Neural progenitor cell (in vitro differentiated cells): ENCODE results near the gene PTPRN2.

ENCODE experiments used
- EZH2 ChIP-seq: fragments of 200-600 bp; sonication (generic); IDR thresholded peaks from 2 replicates; pipeline ENCODE4 v1.6.1; 2017; ENCODE audit warnings: antibody characterized with exemption, mild to moderate bottlenecking, moderate library complexity
- EZH2phosphoT487 ChIP-seq: fragments of 200-600 bp; sonication (generic); IDR thresholded peaks from 2 replicates; pipeline ENCODE4 v1.6.1; 2017; ENCODE audit warnings: antibody characterized with exemption
- TF ChIP-seq, protein P1 (sequence below): fragments of 200-600 bp; sonication (generic); IDR thresholded peaks from 2 replicates; pipeline ENCODE4 v1.5.1; 2017; ENCODE audit warnings: antibody characterized with exemption, mild to moderate bottlenecking

DNA sequence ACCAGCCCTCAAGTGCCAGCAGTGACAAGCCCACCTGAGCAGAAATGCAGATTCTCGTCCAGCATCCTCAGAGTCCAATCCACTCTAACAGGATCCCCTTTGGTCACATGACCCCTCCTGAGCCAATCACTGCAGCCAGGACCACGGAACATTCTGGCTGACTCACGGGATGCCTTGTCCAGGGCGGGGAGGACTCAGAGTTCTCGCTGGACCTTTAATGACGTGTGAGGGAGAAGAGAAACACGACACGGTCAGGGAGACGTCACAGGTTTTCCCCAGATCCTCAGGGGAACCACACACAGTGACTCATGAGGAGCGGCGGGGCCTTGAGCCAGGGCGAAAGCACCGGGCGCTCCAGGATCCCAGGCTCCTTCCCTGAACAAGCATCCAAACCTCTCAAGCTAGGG is 155.7 kb downstream of the PTPRN2 start:
- TF ChIP-seq, protein P1, sequence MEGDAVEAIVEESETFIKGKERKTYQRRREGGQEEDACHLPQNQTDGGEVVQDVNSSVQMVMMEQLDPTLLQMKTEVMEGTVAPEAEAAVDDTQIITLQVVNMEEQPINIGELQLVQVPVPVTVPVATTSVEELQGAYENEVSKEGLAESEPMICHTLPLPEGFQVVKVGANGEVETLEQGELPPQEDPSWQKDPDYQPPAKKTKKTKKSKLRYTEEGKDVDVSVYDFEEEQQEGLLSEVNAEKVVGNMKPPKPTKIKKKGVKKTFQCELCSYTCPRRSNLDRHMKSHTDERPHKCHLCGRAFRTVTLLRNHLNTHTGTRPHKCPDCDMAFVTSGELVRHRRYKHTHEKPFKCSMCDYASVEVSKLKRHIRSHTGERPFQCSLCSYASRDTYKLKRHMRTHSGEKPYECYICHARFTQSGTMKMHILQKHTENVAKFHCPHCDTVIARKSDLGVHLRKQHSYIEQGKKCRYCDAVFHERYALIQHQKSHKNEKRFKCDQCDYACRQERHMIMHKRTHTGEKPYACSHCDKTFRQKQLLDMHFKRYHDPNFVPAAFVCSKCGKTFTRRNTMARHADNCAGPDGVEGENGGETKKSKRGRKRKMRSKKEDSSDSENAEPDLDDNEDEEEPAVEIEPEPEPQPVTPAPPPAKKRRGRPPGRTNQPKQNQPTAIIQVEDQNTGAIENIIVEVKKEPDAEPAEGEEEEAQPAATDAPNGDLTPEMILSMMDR: no peak
- TF ChIP-seq EZH2phosphoT487 (no peak), EZH2 (no peak)
